ENCODE measurements around the gene KIF1A. TPM values are rescaled to one million over a fixed set of nuclear protein-coding genes. Genes with fewer than 3 reads are reported as not detected.

Gene KIF1A
- polyA plus RNA-seq, 1 donor (not counting 4 experiments of a cell fraction or from before 2014, with no cell fraction given), result not detected

DNA sequence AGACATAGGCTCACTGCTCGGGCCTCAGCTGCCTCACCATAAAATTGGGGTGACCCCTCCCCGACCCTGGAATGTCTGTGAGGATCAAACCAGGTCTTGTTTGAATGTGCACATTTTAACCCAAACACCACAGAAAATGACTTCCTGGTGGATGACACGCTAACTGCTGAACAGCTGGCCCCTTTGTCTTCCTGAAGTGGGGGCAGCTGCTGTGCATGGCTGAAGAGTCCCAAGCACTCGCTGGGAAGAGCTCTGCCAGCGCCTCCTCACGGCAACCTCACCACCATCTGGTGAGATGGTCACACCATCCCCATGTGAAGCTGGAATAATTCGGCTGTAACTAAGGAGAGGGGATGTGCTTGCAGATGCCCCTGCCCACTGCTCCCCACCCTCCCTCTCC, 94.3 kb downstream of the KIF1A start:
- no peak overlapping the region for H3K9ac ChIP-seq (ENCODE audit: control insufficient read depth, extremely low read depth, insufficient read depth, low read length)
- no peaks in the 10 kb centered on the region for H3K9me3 ChIP-seq (ENCODE audit: control insufficient read depth, low read depth, low read length)
- no peaks in the 10 kb centered on the region for H3K4me1 ChIP-seq (ENCODE audit: control insufficient read depth, extremely low read depth, insufficient read depth, low read length)
- no peak overlapping the region for H3K4me3 ChIP-seq (ENCODE audit: control insufficient read depth in 2 of 3, extremely low read depth in 1 of 3, insufficient read depth in 2 of 3, low read depth in 1 of 3, low read length in 3 of 3)
- H3K79me2 ChIP-seq (ENCODE audit: control insufficient read depth, insufficient read depth, low read length), result no peaks in the 10 kb centered on the region
- no peak overlapping the region for H3K4me2 ChIP-seq (ENCODE audit: control insufficient read depth, extremely low read depth, insufficient read depth, low read depth, low read length)
- no peaks in the 10 kb centered on the region for H3K9me1 ChIP-seq (ENCODE audit: control insufficient read depth, extremely low read depth, insufficient read depth, low read length)
- DNase-seq (ENCODE audit: low read depth, low spot score) (no peak), FAIRE-seq (no peak)
- H3K36me3 ChIP-seq (ENCODE audit: control insufficient read depth in 2 of 2, extremely low read depth in 1 of 2, insufficient read depth in 2 of 2, low read length in 2 of 2), result no peaks in the 10 kb centered on the region
- H3K27me3 ChIP-seq (ENCODE audit: control insufficient read depth, extremely low read depth, insufficient read depth, low read length), result peaks cover 14% of the 10 kb centered on the region
- no peak overlapping the region for H2AFZ ChIP-seq (ENCODE audit: control insufficient read depth, low read length)
- dilution Hi-C loops (cut with MboI; ENCODE audit: extremely low pct_ligation_motif_present, low sequenced_read_pairs), result no loop called here
- H3K27ac ChIP-seq (ENCODE audit: control insufficient read depth, insufficient read depth, low read length), result no peak overlapping the region
- no peaks in the 10 kb centered on the region for H4K20me1 ChIP-seq (ENCODE audit: control insufficient read depth, extremely low read depth, insufficient read depth, low read length)
- no peak for TF ChIP-seq EZH2 (IDR thresholded peaks at IDR 0.05; ENCODE audit: low read length)
- TF ChIP-seq, protein P1, sequence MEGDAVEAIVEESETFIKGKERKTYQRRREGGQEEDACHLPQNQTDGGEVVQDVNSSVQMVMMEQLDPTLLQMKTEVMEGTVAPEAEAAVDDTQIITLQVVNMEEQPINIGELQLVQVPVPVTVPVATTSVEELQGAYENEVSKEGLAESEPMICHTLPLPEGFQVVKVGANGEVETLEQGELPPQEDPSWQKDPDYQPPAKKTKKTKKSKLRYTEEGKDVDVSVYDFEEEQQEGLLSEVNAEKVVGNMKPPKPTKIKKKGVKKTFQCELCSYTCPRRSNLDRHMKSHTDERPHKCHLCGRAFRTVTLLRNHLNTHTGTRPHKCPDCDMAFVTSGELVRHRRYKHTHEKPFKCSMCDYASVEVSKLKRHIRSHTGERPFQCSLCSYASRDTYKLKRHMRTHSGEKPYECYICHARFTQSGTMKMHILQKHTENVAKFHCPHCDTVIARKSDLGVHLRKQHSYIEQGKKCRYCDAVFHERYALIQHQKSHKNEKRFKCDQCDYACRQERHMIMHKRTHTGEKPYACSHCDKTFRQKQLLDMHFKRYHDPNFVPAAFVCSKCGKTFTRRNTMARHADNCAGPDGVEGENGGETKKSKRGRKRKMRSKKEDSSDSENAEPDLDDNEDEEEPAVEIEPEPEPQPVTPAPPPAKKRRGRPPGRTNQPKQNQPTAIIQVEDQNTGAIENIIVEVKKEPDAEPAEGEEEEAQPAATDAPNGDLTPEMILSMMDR (optimal IDR thresholded peaks at IDR 0.05 in 1 of 3, IDR thresholded peaks at IDR 0.05 in 1 of 3, conservative IDR thresholded peaks at IDR 0.05 in 1 of 3; ENCODE audit: extremely low read depth in 1 of 3, insufficient read depth in 2 of 3, low read length in 3 of 3), result no peak

DNA sequence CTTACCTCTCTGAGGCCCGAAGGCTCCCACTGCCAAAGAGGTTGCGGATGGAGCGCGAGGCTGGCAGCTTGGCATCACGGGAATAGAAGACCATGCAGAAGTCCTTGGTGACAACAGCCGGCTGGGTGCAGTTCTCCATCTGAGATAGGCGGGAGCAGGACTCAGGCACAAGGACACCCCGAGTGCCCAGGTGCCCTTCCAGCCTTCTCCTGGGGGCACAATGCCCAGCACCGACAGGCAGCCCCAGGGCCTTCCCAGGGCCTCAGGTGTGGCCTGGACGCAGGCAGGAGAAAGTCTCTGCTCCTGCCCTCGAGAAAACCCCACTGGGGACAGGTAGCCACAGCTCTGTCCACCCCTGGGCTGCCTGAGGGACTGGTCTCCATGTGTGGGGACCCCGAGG, 94.8 kb downstream of the KIF1A start:
- Histone ChIP-seq H3K9me3 (ENCODE audit: control insufficient read depth, low read depth, low read length) (no peaks in the 10 kb centered on the region), H2AFZ (ENCODE audit: control insufficient read depth, low read length) (no peak overlapping the region), H3K79me2 (ENCODE audit: control insufficient read depth, insufficient read depth, low read length) (no peaks in the 10 kb centered on the region), H3K27ac (ENCODE audit: control insufficient read depth, insufficient read depth, low read length) (no peak overlapping the region), H3K4me3 (ENCODE audit: control insufficient read depth in 2 of 3, extremely low read depth in 1 of 3, insufficient read depth in 2 of 3, low read depth in 1 of 3, low read length in 3 of 3) (no peak overlapping the region), H4K20me1 (ENCODE audit: control insufficient read depth, extremely low read depth, insufficient read depth, low read length) (no peaks in the 10 kb centered on the region), H3K4me1 (ENCODE audit: control insufficient read depth, extremely low read depth, insufficient read depth, low read length) (no peaks in the 10 kb centered on the region), H3K9me1 (ENCODE audit: control insufficient read depth, extremely low read depth, insufficient read depth, low read length) (no peaks in the 10 kb centered on the region), H3K27me3 (ENCODE audit: control insufficient read depth, extremely low read depth, insufficient read depth, low read length) (peaks cover 10% of the 10 kb centered on the region), H3K36me3 (ENCODE audit: control insufficient read depth in 2 of 2, extremely low read depth in 1 of 2, insufficient read depth in 2 of 2, low read length in 2 of 2) (no peaks in the 10 kb centered on the region), H3K4me2 (ENCODE audit: control insufficient read depth, extremely low read depth, insufficient read depth, low read depth, low read length) (no peak overlapping the region), H3K9ac (ENCODE audit: control insufficient read depth, extremely low read depth, insufficient read depth, low read length) (no peak overlapping the region)
- dilution Hi-C loops (cut with MboI; ENCODE audit: extremely low pct_ligation_motif_present, low sequenced_read_pairs), result no loop called here
- TF ChIP-seq, protein P1 (optimal IDR thresholded peaks at IDR 0.05 in 1 of 3, IDR thresholded peaks at IDR 0.05 in 1 of 3, conservative IDR thresholded peaks at IDR 0.05 in 1 of 3; ENCODE audit: extremely low read depth in 1 of 3, insufficient read depth in 2 of 3, low read length in 3 of 3), result no peak
- TF ChIP-seq EZH2 (IDR thresholded peaks at IDR 0.05; ENCODE audit: low read length), result no peak
- no peak for DNase-seq (ENCODE audit: low read depth, low spot score)
- FAIRE-seq, result no peak
